MCF 10A (cell line): ENCODE results near the gene CCR6. TPM values are rescaled to one million over a fixed set of nuclear protein-coding genes. Genes with fewer than 3 reads are reported as not detected.

ENCODE experiments used
- BruUV-seq: library from RNA; stranded (reverse); fragments of 400-500 nt; replicated peaks from 2 replicates; lab custom pipeline; 2021; lab: Mats Ljungman, UMichigan
- CTCF ChIA-PET: fragments of 300-600 bp; sonication (Branson Sonifier 250); formaldehyde crosslinking; extraction: SDS; loops from one replicate; lab custom pipeline; 2021; ENCODE audit warnings: antibody characterized with exemption, inconsistent platforms; lab: Yijun Ruan, JAX
- POLR2A ChIA-PET: fragments of 300-600, 350-650 bp; sonication (Branson Sonifier 250); formaldehyde crosslinking; extraction: SDS; loops from one replicate; lab custom pipeline; 2020; ENCODE audit warnings: antibody characterized with exemption, inconsistent platforms; lab: Yijun Ruan, JAX
- DNase-seq: peaks from one replicate; pipeline ENCODE4 v3.0.0-alpha.2; 2018; ENCODE audit not compliant: unreplicated experiment
- H3K27ac Mint-ChIP-seq: one replicate; pipeline ENCODE4 v1.8.0; 2022; ENCODE audit warnings: mild to moderate bottlenecking, low read depth, mixed read lengths; ENCODE audit not compliant: unreplicated experiment
- H3K27me3 Mint-ChIP-seq: one replicate; pipeline ENCODE4 v1.8.0; 2022; ENCODE audit warnings: mixed read lengths; ENCODE audit not compliant: insufficient read depth, unreplicated experiment
- H3K36me3 Mint-ChIP-seq: one replicate; pipeline ENCODE4 v1.8.0; 2022; ENCODE audit warnings: mild to moderate bottlenecking, moderate library complexity, mixed read lengths; ENCODE audit not compliant: insufficient read depth, unreplicated experiment
- H3K4me1 Mint-ChIP-seq: one replicate; pipeline ENCODE4 v1.8.0; 2022; ENCODE audit warnings: mixed read lengths; ENCODE audit not compliant: insufficient read depth, unreplicated experiment
- H3K4me3 Mint-ChIP-seq: one replicate; pipeline ENCODE4 v1.8.0; 2022; ENCODE audit warnings: mild to moderate bottlenecking, moderate library complexity, mixed read lengths; ENCODE audit not compliant: unreplicated experiment
- H3K9me3 Mint-ChIP-seq: one replicate; pipeline ENCODE4 v1.8.0; 2022; ENCODE audit warnings: mixed read lengths; ENCODE audit not compliant: unreplicated experiment
- intact Hi-C: fragments of 100-400 bp; cut with micrococcal nuclease; formaldehyde crosslinking; loops from 2 replicates; pipeline ENCODE4 v1.14.1; 2022
- total RNA-seq: library from RNA; stranded (reverse); gene quantifications from 2 replicates; pipeline ENCODE4 v1.2.3, GENCODE V29; 2022
- TF ChIP-seq, protein P1 (sequence below): fragments of 200-600 bp; IDR thresholded peaks from one replicate; pipeline ENCODE4 v1.8.0; 2022; ENCODE audit warnings: antibody characterized with exemption, mild to moderate bottlenecking; ENCODE audit not compliant: unreplicated experiment

Gene CCR6
- total RNA-seq, 1 experiment from 2014 or later: not detected

- TF ChIP-seq, protein P1, sequence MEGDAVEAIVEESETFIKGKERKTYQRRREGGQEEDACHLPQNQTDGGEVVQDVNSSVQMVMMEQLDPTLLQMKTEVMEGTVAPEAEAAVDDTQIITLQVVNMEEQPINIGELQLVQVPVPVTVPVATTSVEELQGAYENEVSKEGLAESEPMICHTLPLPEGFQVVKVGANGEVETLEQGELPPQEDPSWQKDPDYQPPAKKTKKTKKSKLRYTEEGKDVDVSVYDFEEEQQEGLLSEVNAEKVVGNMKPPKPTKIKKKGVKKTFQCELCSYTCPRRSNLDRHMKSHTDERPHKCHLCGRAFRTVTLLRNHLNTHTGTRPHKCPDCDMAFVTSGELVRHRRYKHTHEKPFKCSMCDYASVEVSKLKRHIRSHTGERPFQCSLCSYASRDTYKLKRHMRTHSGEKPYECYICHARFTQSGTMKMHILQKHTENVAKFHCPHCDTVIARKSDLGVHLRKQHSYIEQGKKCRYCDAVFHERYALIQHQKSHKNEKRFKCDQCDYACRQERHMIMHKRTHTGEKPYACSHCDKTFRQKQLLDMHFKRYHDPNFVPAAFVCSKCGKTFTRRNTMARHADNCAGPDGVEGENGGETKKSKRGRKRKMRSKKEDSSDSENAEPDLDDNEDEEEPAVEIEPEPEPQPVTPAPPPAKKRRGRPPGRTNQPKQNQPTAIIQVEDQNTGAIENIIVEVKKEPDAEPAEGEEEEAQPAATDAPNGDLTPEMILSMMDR: no peak
- Mint-ChIP-seq H3K4me1 (no peaks in the 10 kb centered on the region), H3K27me3 (peaks cover 22% of the 10 kb centered on the region), H3K4me3 (no peak overlapping the region), H3K36me3 (no peaks in the 10 kb centered on the region), H3K9me3 (no peaks in the 10 kb centered on the region), H3K27ac (no peak overlapping the region)
- intact Hi-C loops: no loop called here
- CTCF ChIA-PET: interaction anchor here (1.1 kb wide), 1 partner anchor 47 kb away, joined by 3 read pairs; no protein-coding TSS in a partner anchor
- DNase-seq: no peak
- no TSS peak for BruUV-seq
- POLR2A ChIA-PET: interaction anchor here (0.9 kb wide), 1 partner anchor 96 kb away, joined by 3 read pairs; the partner anchor contains the start of gene CEP43
Measured at GRCh38 chr6:167094820-167095637, 27.9 kb upstream of the CCR6 start.

DNA sequence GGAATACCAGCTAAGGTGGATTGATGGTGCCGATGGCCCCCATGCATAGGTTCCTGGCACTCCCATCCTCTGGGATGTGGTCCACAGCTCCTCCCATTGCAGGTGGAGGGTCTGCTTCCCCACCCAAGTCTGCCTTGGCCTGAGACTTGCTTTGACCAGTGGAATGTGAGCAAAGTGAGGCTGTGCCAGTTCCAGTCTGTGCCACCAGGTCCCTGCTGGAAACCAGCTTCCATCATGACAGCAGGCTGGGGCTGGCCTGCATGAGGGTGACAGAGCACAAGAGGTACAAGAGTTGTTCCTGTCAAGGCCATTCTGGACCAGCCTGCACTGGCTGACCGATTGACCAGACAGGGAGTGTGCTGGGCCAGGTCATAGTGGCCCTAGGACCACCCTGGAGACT, 27.0 kb upstream of the CCR6 start:
- H3K9me3 Mint-ChIP-seq: no peaks in the 10 kb centered on the region

DNA sequence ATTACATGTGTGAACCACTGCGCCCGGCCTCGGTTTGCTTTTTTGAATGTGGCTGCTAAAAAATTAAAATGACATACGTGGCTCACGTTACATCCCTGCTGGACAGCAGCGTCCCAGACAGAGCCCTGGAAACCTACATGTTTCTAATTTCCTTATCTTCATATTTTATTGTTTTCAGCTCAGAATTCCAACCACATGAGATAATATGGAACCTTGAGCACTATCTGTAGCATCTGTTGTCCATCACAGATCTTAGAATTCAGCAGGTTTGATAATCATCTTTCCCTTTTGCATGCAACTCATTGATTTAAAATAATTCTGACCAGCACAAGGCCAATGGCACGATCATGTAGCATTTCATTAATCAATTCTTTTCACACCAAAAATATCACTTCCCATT, 25.9 kb upstream of the CCR6 start:
- H3K4me1 Mint-ChIP-seq: no peaks in the 10 kb centered on the region
- intact Hi-C loops: no loop called here
- peaks cover 10% of the 10 kb centered on the region for H3K27me3 Mint-ChIP-seq

More for the DNA sequence above, 27.0 kb upstream of the CCR6 start:
- ChIA-PET POLR2A (interaction anchor here (0.7 kb wide), 1 partner anchor 56 kb away, joined by 4 read pairs; no protein-coding TSS in a partner anchor), CTCF (no interaction called here)
- intact Hi-C loops: no loop called here
- H3K4me1 Mint-ChIP-seq: no peaks in the 10 kb centered on the region
- H3K36me3 Mint-ChIP-seq: no peaks in the 10 kb centered on the region
- no TSS peak for BruUV-seq
- no peak overlapping the region for H3K27ac Mint-ChIP-seq
- peaks cover 21% of the 10 kb centered on the region for H3K27me3 Mint-ChIP-seq
- no peak overlapping the region for H3K4me3 Mint-ChIP-seq
- no peak for DNase-seq
- TF ChIP-seq, protein P1: no peak

DNA sequence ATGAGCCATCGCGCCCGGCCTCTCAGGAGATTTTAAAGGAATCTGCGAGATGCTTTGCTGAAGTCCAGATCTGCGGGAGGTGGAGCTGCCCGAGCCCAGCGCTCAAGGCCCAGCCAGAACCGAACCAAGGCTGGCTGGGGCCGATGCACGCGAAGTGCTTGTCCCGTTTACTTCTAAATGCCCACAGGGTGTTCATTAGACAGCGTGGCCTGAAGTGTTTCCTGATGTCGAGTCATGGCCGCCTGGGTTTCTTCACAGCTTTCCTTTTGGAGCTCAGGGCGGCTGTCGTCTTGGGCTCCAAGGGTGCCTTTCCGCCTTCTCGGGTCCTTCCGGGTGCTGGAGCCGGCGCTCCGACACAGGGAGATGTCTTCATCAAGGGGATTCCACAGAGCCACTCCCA, 25.1 kb upstream of the CCR6 start:
- ChIA-PET CTCF (no interaction called here), POLR2A (interaction anchor here (0.7 kb wide), 1 partner anchor 447 kb away, joined by 3 read pairs; no protein-coding TSS in a partner anchor)

More for the DNA sequence above, 25.9 kb upstream of the CCR6 start:
- Mint-ChIP-seq H3K36me3 (no peaks in the 10 kb centered on the region), H3K9me3 (no peaks in the 10 kb centered on the region), H3K4me3 (no peak overlapping the region), H3K27ac (no peak overlapping the region)
- POLR2A ChIA-PET: no interaction called here
- BruUV-seq: no TSS peak
- TF ChIP-seq, protein P1: no peak
- CTCF ChIA-PET: no interaction called here
- DNase-seq: no peak

More for the DNA sequence above, 25.1 kb upstream of the CCR6 start:
- H3K36me3 Mint-ChIP-seq: no peaks in the 10 kb centered on the region
- no TSS peak for BruUV-seq
- H3K4me1 Mint-ChIP-seq: no peaks in the 10 kb centered on the region
- intact Hi-C loops: no loop called here
- TF ChIP-seq, protein P1: no peak
- no peak for DNase-seq
- H3K27me3 Mint-ChIP-seq: peaks cover 2% of the 10 kb centered on the region
- H3K4me3 Mint-ChIP-seq: no peak overlapping the region
- H3K9me3 Mint-ChIP-seq: no peaks in the 10 kb centered on the region
- no peak overlapping the region for H3K27ac Mint-ChIP-seq
